ENCODE data around the gene AFTPH.

Gene AFTPH

GRCh38 chr2:64542071-64543007 lies 18.2 kb downstream of the AFTPH start:
- no peak for DNase-seq

DNA sequence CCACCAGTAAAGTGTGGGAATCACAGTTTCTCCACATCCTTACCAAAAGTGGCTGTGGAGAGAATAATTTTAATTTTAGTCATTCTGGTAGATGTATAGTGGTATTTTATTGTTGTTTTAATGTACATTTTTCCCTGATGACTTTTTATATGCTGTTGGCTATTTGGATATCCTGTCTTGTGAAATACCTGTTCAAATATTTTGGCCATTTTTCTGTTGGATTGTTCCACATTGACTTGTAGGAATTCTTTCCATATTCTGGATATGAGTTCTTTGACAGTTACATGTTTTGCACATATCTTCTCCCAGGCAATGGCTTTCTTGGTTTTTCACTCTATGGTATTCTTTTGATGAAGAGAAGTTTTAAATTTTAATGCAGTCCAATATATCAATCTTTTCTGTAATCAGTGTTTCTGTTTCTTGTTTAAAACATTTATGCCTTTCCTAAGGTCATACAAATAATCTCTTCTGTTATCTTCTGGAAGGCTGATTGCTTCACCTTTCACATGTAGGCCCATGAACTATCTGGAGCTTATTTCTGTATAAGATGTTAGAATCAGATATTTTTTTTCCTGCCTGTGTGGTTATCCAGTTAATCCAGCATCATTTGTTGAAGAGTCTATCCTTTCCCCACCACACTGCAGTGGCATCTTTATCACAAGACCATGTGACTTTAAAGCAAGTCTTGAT lies 19.0 kb downstream of the AFTPH start:
- no peak for DNase-seq

- DNase-seq, result no peak
These were observed 24.6 kb downstream of the AFTPH start for GRCh38 chr2:64548761-64549160.

DNA sequence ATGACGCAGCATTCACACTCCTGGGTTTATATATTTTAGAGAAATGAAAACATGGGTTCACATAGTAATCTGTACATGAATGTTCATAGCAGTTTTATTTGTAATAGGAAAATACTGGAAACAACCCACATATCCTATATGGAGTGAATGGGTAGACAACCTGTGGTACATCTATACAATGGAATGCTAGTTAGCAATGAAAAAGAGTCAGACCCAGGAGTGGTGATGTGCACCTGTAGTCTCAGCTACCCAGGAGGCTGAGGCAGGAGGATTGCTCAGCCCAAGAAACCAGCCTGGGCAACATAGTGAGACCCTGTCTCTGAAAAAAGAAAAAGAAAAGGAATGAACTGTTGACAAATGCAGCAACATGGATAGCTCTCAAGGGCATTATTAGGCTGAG lies 25.9 kb downstream of the AFTPH start:
- DNase-seq, result no peak

DNA sequence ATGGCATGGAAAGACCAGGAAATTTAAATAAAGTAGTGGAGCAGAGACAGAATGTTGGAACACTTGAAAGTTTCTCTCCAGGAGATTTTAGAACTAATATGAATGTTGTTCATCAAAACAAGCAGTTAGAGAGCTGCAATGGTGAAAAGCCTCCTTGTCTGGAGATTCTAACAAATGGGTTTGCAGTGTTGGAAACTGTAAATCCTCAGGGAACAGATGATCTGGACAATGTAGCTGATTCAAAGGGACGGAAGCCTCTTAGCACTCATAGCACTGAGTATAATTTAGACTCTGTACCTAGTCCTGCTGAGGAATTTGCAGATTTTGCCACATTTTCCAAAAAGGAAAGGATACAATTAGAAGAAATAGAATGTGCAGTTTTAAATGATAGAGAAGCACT lies 27.7 kb downstream of the AFTPH start:
- DNase-seq, result no peak

- no peak for DNase-seq
These were observed 30.0 kb downstream of the AFTPH start for GRCh38 chr2:64554117-64554516.

- DNase-seq, result no peak
These were observed 34.4 kb downstream of the AFTPH start for GRCh38 chr2:64558445-64559081.

DNA sequence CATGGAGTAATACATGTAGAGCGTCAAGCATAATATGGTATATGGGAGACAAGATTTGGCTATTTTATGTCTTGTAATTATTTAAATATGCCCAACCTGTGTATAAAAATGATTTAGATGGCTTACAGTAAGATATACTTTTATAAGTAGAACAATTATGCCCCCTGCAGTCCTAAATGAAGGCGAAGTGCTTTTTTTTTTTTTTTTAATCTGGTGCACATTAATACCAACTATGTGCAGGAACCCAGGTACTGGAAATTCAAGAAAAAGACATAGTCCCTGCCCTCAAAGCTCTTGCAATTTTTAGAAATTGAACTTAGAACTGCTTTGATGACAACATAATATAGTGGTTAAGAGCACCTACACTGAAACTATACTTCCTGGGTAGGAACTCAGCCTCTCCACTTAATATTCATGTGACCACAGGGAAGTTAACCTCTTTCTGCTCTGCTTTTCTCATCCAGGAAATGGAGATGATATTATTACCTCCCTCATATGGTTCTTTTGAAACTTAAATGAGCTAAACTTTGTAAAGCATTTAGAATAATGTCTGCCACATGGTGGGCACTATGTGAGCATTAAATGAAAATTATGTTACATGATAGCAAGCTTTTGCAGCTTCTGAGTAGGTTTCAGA lies 38.1 kb downstream of the AFTPH start:
- peak in 1 of 2 donors; percentile 58 for DNase-seq

- no peak for DNase-seq
These were observed 39.4 kb downstream of the AFTPH start for GRCh38 chr2:64563436-64563938.

DNA sequence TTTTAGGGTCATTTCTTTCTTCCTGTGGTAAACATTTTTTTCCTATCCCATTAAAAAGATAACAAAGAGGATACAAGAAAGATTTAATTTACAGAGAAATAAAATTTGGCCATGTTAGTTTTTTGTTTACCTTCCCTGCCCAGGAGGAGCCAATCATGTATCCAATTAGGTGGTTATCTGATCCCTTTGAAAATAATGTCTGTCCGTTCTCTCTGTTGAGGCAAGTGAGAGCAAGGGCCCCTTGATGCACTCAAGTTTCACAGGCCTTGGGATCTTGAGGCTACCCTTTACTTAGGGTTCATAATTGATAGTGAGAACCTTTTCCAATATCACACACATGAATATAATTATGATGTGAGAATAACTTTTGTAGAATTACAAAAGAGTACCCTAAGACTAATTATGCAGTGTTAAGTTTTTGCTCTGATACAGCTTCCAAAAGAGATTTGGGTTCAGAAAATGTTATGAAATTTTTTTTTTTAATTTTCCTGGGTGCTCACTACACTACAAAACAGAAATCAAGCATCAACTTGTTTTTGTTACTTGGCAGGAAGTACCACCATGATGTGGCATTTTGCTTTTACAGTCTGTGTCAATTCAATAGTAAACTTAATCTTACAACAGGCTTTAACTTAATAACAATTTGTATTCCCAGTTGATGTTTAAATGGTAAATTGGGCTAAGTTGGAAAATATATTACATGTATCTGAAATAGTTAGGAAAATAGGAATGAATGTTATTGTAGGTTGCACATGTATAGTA lies 42.0 kb downstream of the AFTPH start:
- DNase-seq, result no peak

DNA sequence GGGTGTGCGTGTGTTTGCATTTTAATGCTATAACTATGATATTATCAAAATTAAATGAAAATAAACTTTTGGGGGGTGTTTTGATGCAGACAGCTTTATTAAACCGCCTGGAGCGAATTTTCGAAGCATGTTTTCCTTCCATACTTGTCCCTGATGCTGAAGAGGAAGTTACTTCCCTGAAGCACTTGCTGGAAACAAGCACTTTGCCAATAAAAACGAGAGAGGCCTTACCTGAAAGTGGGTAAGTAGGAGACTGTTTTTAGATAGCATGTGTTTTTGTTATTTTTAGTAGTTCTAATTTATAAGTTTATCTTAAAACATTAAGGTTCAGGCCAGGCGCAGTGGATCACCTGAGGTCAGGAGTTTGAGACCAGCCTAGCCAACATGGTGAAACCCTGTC lies 43.3 kb downstream of the AFTPH start:
- DNase-seq, result no peak

DNA sequence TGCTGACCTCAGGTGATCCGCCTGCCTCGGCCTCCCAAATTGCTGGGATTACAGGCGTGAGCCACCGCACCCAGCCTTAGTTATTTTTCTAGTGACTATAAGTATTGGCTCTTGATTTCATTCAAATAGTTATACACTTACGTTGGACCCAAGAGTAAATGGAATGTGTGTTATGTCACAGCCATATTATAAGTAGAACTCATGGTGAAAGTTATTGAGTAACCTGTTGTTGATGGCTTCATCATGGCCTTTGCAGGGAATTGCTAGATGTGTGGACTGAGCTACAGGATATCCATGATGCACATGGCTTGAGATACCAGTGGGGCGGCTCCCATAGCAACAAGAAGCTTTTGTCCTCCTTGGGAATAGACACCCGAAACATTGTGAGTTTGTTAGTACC lies 44.7 kb downstream of the AFTPH start:
- DNase-seq, result no peak

DNA sequence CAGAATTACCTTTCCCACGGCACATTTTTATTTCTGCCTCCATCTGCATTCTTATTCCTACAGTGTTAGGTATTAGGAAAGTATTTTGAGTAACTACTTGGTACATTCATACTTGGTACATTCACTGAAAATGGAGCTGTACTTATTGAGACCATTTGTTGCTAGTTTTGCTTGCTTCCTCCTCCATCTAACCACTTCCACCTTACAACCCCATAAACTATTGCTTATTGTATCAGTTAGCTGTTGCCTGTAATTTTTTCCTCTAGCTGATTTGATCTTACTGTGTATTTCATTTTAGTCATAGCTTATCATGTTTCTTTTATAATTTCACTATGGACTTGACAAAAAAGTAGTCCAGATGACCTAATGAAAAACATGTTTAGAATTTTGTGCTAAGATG lies 50.7 kb downstream of the AFTPH start:
- DNase-seq, result no peak

DNA sequence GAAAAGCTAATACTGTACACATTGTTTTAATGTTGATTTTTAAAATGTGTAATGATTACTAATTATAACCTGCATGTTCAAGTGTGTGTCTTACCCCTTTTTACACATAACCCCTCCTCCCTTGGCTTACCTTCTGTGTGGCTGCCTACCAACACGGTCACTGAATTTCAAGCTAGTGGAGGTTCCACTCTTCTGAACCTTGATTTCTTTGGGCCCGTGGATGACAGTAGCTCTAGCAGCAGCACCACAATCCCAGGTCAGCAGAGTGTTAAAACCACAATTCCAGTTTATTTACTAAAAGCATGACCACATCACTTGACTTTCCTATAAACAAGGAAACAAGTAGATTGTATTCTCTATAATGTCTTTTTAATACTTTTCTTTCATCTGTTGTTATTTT lies 56.9 kb downstream of the AFTPH start:
- no peak for DNase-seq

- no peak for DNase-seq
These were observed 57.8 kb downstream of the AFTPH start for GRCh38 chr2:64581777-64582539.

- DNase-seq, result no peak
These were observed 58.7 kb downstream of the AFTPH start for GRCh38 chr2:64582774-64583340.

DNA sequence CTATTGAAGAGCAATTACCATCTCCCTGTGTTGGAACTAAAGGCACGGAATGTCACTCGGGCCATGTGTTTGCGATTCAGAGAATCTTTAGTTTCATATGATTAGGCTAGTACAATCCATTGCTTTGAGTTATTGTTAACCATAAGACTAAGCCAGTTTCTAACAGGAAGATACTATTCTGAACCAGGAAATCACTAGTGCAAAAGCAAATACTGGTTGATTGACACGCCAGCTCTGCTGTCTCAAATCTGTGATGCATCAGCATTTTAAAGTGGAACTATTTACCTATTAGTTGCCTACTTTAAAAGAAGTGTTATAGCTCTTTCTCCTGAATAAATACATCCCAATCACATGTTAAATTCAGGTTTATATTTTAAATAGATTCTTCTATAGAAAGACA lies 61.9 kb downstream of the AFTPH start:
- no peak for DNase-seq

DNA sequence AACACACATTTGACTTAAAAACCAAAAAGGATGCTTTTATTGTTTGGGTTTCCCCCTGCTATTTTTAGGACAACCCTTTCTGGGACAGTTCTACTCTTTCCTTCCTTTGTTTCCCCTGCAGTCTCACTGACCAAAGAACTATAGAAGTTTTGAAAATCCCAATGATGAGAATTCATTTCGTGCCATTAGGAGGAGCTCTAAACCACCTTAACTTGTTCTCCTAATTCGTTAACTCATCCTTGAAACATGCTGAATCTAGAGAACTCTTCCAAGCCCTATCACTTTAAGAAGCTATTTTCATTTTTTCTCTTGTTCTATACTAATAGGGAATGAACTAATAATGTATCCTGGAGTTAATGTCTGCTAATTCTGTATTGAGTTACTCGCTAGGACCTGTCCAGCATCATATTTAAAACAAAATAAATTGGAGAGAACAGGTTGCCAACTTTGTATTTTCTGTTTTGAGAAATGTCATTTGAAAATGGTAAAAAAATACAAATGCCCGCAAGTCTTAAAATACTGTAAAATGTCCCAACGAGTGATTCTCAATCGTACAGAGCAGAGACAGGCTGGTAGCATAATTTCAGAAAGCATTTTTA lies 62.9 kb downstream of the AFTPH start:
- DNase-seq, result peak in 1 of 2 donors; percentile 59

- DNase-seq, result no peak
These were observed 63.4 kb downstream of the AFTPH start for GRCh38 chr2:64587561-64587960.

DNA sequence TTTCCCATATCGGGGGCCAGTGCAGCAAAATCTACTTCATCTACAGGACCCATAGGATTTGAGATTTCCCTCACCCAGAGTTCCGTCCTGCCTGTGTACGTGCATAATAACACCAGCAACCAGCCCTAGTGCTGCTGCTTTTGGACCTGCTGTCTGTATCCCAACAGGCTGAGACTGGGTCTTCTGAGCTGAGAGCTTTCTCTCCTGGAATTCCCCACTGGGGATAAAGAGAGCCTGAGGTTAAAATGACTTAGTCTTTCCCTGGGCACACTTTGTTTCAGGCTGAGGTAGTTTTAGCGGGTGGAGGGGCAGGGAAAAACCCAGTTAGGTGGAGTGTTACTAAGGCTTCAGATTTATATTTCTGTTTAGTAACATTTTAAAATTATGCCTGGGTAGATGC lies 67.1 kb downstream of the AFTPH start:
- DNase-seq, result no peak

All from CD4-positive, alpha-beta T cell treated with Interleukin-4 for 1 hour (primary cell).